Measurements from ENCODE around the gene RCOR1. TPM values are rescaled to one million over a fixed set of nuclear protein-coding genes. Genes with fewer than 3 reads are reported as not detected.

Gene RCOR1
- total and polyA plus RNA-seq, 2 of the 8 experiments (the other 6 are each of a cell fraction or from before 2014, with no cell fraction given) = 12.3 to 26.3 TPM

DNA sequence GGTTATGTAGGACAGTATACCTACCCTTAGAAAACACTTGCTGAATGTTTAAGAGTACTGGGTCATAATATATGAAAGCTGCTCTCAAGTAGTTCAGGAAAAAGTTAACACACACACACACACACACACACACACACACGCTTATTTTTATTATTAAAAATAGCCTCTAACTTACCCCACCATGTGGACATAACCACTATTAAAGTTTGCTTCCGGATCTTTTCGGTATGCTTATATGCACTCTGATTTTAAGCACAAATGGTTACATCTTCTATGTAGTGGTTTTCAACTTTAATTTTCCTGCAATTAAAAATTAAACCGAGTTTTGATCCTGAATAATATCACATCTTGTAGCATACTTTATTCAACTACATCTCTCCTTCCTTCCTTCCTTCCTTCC is 99.9 kb downstream of the RCOR1 start:
- ChIA-PET CTCF (ENCODE audit: partially characterized antibody) (interaction anchor here (0.8 to 4.1 kb wide), 5 partner anchors 32 to 232 kb away, joined by 3 to 63 read pairs (median 4); no protein-coding TSS in a partner anchor), POLR2A (ENCODE audit: partially characterized antibody) (interaction anchor here (1.4 kb wide), 1 partner anchor 9 kb away, joined by 4 read pairs; no protein-coding TSS in a partner anchor)

More for the DNA sequence above, 99.9 kb downstream of the RCOR1 start:
- Histone ChIP-seq H2BK15ac (ENCODE audit: low read length) (no peak overlapping the region), H3K9me3 (ENCODE audit: insufficient read depth in 2 of 2, low read depth in 1 of 2, low read length in 1 of 2) (no peaks in the 10 kb centered on the region), H2BK12ac (ENCODE audit: low read depth, low read length) (no peak overlapping the region), H3K36me3 (ENCODE audit: control insufficient read depth in 2 of 4, insufficient read depth in 4 of 4, low read length in 3 of 4) (no peaks in the 10 kb centered on the region), H4K8ac (ENCODE audit: extremely low read depth, insufficient read depth, low read length) (no peak overlapping the region), H4K91ac (replicated peaks; ENCODE audit: insufficient read length, low read length) (no peak overlapping the region), H3K56ac (replicated peaks; ENCODE audit: insufficient read length, low read depth, low read length) (no peak overlapping the region), H3K4me2 (ENCODE audit: insufficient read depth in 1 of 2, low read depth in 2 of 2, low read length in 2 of 2) (no peak overlapping the region), H4K20me1 (replicated peaks in 1 of 2; ENCODE audit: control insufficient read depth in 1 of 2, insufficient read depth in 2 of 2, low read length in 2 of 2) (peaks cover 5 to 12% of the 10 kb centered on the region in 2 experiments), H3K18ac (ENCODE audit: extremely low read depth, low read length) (no peak overlapping the region), H3K23ac (ENCODE audit: insufficient read length) (no peak overlapping the region), H2BK20ac (ENCODE audit: low read length) (no peak overlapping the region), H2AFZ (ENCODE audit: low read length) (no peak overlapping the region), H3K14ac (ENCODE audit: insufficient read length) (no peak overlapping the region), H3K79me2 (ENCODE audit: control insufficient read depth in 1 of 2, insufficient read depth in 2 of 2, low read length in 2 of 2) (peaks cover 3 to 60% of the 10 kb centered on the region in 2 experiments), H3K23me2 (ENCODE audit: low read depth, low read length) (no peaks in the 10 kb centered on the region), H3K4me3 (ENCODE audit: extremely low read depth in 1 of 4, insufficient read depth in 2 of 4, low read depth in 3 of 4, low read length in 4 of 4) (no peak overlapping the region), H2BK5ac (ENCODE audit: low read depth, low read length) (no peak overlapping the region), H2AK5ac (ENCODE audit: low read depth, low read length) (no peak overlapping the region), H4K5ac (ENCODE audit: insufficient read length, low read depth, low read length) (no peak overlapping the region), H3K4ac (replicated peaks; ENCODE audit: insufficient read length, low read depth, low read length) (no peak overlapping the region), H3K4me1 (replicated peaks in 1 of 4; ENCODE audit: control insufficient read depth in 3 of 4, insufficient read depth in 4 of 4, low read length in 3 of 4) (peaks cover 0 to 8% (median under 1%) of the 10 kb centered on the region in 4 experiments; a peak in 2 of 7 replicates), H2BK120ac (replicated peaks; ENCODE audit: low read depth, low read length) (no peak overlapping the region), H3K27me3 (replicated peaks in 1 of 4; ENCODE audit: control insufficient read depth in 3 of 4, extremely low read depth in 1 of 4, insufficient read depth in 3 of 4, low read length in 3 of 4) (no peaks in the 10 kb centered on the region), H3K27ac (ENCODE audit: low read depth, low read length) (no peak overlapping the region), H3K9ac (replicated peaks in 1 of 4; ENCODE audit: extremely low read depth in 1 of 4, low read depth in 3 of 4, low read length in 3 of 4) (no peak overlapping the region), H3K79me1 (ENCODE audit: low read depth, low read length) (no peaks in the 10 kb centered on the region; the same call in 1 of the 2 replicates)
- FAIRE-seq (no peak), DNase-seq (ENCODE audit: low read depth in 1 of 2, low spot score in 2 of 2) (no peak)
- TF ChIP-seq TCF12 (IDR thresholded peaks at IDR 0.05; ENCODE audit: low read depth, low read length) = no peak
- TF ChIP-seq, protein P1, sequence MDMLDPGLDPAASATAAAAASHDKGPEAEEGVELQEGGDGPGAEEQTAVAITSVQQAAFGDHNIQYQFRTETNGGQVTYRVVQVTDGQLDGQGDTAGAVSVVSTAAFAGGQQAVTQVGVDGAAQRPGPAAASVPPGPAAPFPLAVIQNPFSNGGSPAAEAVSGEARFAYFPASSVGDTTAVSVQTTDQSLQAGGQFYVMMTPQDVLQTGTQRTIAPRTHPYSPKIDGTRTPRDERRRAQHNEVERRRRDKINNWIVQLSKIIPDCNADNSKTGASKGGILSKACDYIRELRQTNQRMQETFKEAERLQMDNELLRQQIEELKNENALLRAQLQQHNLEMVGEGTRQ (IDR thresholded peaks at IDR 0.05; ENCODE audit: low read length) = no peak
- WGBS, 2 experiments (ENCODE audit: extremely low coverage in 1 of 2, insufficient coverage in 1 of 2, insufficient read length in 1 of 2, insufficient replicate concordance in 2 of 2, low coverage in 1 of 2, low lambda C conversion rate in 2 of 2, missing lambda C conversion rate in 1 of 2) = 94% methylated on average over 4 of the region's 4 CpGs; no CpG with 5 or more reads in 1 of the 2 experiments
